GM19468 (cell line): ENCODE data around the gene CIBAR2.

Experiments
- ATAC-seq: cut with Tn5 transposase; IDR thresholded peaks from one replicate; pipeline ENCODE4 v1.9.1; 2021; ENCODE audit warnings: mild to moderate bottlenecking, moderate library complexity, moderate number of reproducible peaks; ENCODE audit not compliant: unreplicated experiment; ENCODE audit errors: extremely low read depth

The CIBAR2 gene

DNA sequence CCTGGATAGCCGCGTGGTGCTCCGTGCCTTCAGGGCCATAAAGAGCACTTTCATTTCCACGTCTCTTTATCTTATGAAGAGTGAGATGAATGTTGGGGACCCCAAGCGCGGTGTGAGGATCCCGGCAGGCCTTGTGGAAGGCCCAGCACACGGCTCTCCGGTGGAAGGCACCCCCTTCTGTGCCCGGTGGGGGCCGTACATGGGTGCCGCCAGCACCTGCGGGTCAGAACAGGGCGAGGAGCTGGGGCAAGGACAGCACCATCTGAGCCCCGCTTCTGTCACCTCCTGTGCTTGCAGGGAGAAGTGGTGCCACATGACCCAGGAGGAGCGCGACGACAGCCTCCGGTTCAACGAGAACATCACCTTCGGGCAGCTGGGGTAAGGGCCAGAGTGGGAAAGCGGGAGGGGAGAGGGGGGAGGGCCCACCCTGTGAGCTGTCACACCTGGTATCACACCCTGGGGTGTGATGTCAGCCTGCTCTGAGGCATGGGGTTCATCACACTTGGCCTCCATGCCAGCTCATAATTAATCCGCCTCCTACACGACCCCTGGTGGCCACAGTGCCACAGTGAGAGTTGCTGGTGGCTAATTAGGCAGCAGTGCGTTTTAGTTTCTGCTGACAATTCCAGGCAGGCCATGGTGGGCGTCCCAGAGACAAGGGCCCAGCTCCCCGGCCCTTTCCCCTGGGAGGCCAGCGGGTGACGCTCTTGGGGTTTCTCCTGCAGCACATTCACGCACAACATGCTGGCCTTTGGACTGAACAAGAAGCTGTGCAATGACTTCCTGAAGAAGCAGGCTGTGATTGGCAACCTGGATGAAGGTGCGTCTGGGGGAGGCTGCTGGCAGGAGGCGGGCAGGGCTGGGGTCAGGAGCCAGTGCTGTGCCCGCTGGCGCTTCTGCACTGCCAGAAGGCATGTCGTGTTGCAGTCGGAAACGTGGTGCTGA lies 25.7 kb downstream of the CIBAR2 start:
- no peak for ATAC-seq

GRCh38 chr16:85085721-85086120 lies 26.6 kb downstream of the CIBAR2 start:
- no peak for ATAC-seq

DNA sequence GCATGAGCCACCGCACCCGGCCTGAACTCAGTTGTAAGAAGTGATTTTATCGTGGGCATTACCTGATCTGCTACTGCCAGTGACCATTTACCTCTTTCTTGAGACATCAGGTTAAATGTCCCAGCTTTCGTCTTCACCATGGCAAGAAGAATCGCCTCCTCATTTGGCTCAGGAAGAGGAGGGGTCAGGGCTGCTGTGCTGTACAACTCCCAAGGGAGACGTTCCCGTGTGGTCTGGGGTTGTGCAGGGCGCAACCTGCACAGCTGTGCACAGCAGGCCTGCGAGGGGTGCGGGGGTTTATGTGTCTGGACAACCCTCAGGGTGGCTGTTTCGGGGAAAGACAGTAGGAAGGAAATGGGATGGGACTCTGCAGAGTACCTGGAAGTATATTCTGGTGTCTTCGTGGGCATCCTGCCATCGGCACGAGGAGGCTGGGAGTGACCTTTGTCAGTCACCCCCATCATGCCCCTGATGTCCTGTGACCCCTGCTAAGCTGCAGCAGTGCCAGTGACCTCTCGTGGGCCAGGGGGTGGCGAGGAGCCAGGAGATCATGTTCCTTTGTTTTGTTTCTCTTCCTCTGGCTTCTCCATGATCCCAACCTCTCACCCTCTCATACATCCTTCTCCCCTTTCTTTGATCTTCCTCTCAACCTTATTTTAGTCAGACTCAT lies 27.3 kb downstream of the CIBAR2 start:
- ATAC-seq: no peak

GRCh38 chr16:85083051-85083639 lies 29.1 kb downstream of the CIBAR2 start:
- ATAC-seq: no peak

DNA sequence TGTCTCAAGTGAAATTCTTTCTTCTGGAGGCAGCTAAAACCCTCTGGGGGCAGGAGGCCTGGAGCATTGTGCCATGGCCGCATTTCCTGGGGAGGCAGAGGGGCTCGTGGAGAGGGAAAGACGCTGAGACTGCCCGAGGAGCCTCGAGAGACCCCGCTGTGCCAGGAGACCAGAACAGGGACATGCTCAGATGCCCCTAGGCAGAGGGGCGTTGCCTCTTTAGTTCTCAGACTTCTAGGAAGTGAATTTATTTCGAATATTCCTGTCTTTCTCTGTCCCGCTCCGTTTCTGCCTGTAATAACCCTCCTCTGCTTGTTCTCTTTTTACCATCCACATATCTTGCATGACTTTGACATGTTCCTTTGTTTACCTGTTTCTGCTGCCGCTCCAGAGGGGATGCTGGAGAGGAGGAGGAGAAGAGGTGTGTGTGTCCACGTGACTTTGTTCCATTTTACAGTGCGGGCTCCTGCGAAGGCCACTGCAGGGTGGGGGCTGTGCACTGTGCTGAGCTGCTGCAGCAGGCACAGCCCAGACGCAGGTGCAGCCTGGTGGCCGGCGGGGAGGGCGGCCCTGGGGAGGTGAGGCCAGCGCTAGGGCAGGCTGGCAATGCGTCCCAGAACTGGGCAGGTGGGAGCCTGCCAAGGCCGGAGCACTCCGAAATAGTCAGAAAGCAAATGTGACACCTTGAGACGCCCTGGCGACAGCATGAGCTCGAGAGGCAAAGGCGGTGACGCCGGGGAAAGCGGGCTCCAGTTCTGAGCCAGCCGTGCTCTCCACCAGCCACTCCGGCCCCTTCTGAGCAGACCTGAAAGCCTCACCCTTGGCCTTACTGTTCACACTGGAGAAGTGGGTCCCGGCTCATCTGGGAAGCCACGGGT lies 29.9 kb downstream of the CIBAR2 start:
- ATAC-seq: no peak

DNA sequence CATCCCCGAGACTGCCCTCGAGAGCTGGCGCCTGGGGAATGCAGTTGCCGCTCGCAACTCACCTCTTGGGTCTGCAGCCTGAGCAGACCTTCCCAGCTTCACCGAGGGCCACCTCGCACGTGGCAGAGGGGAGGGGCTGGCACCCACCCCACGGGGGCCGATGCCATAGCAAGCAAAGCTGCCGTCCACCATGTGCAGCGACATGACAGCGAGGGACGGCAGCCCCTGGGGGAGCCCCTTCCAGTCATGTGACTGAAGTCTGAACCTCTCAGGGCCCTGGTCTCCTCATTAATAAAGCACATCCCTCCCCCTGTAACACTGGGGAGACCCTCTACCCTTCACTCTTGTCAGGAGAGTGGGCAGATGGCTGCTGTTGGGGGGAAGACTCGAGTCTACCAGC lies 30.5 kb downstream of the CIBAR2 start:
- no peak for ATAC-seq

- no peak for ATAC-seq
Observed at GRCh38 chr16:85081038-85081437, 31.2 kb downstream of the CIBAR2 start.

GRCh38 chr16:85079785-85080570 lies 32.3 kb downstream of the CIBAR2 start:
- ATAC-seq: no peak

DNA sequence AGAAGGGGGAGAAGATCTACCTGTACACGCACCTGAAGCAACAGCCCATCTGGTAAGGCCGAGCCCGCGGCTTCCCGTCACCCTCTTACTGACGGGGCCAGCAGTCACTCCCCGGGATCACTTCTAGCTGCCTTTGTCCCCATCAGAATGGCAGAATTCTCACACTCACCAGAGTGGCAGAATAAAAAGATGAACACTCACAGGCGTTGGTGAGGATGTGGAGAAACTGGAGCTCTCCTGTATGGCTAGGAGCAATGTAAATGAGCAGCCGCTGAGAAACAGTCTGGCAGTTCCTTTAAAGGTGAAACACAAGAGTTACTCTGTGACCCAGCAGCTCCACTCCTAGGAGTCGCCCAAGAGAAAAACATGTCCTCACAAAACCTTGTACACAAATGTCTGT lies 33.3 kb downstream of the CIBAR2 start:
- ATAC-seq: no peak

DNA sequence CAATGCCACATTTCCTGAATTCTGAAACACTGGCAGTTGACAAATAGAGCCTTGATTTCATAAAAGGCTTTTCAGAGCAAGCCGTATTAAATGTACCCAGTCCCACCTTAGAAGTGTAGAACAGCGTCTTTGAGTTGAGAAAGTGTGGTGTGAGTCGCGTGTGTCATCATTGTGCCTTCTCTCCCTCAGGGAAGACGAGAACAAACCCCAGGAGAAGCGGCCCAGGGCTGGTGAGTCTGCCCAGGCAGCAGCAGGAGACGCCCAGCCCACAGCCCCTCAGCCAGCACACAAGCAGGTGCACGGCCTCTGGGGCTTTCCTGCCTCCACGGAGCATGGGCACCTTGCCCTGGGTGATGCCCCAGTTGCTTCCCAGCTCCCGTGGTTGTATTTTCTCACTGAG lies 34.0 kb downstream of the CIBAR2 start:
- ATAC-seq: no peak

DNA sequence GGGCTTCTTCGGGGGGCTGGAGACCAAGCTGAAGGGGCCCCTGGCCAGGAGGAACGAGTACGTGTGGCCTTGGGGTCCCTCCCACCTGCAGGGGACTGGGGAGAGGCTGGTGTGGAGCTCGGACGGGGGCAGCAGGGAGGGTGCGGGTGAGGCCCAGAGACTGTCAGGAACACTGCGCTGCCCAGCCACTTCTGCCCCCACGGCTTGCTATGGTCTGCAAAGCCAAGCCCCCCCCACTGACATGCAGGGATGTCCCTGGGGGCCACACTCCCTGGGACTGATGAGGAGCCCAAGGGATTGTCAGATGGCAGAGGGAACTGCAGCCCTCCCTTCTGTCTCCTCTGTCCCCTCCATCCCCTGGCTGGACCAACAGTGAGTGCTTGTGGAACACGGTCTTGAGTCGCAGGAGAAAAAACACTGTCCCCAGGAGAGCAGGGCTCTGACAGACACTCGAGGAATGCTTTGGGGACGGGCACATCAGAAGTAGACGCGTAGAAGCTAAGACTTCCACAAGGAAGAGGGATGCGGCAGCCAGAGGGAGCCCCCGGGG lies 34.6 kb downstream of the CIBAR2 start:
- ATAC-seq: no peak

DNA sequence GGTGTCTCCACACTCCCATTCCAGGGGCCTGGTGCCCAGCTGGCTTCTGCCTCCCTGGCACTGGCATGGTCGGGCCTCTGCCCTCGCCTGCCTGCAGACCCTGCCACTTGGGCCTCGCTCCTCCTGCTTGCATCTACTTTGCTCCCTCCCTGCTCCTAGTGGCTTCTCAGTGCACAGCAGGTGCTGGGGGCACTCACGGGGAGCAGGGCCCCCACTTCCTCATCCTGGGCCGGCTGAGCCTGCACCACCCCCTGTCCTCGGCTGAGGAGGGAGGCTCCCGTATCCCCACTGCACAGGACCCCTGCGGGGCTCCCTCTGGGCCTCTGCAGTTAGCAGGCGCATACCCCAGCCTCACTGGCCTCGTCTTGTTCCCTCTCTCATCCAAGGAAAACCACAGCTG lies 35.2 kb downstream of the CIBAR2 start:
- ATAC-seq: no peak

- ATAC-seq: no peak
Observed at GRCh38 chr16:85075236-85075924, 36.9 kb downstream of the CIBAR2 start.

- no peak for ATAC-seq
Observed at GRCh38 chr16:85074225-85074914, 37.9 kb downstream of the CIBAR2 start.

- ATAC-seq: no peak
Observed at GRCh38 chr16:85072947-85073346, 39.3 kb downstream of the CIBAR2 start.

- no peak for ATAC-seq
Observed at GRCh38 chr16:85072076-85072860, 40.0 kb downstream of the CIBAR2 start.

DNA sequence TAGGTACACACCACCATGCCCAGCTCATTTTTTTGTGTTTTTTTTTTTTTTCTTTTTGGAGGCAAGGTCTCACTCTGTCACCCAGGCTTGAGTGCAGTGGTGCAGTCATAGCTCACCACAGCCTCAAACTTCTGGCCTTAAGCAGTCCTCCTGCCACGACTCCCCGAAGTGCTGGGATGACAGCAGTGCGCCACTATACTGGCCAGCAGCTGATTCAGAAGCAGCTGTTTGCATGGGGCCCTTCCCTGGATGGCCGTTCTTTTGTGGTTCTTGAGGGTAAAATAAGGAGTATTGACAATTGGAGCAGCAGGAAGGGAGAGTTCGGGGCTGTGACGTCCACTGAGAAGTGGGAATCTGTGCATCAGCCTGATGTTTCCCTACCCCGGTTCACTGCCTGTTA lies 43.1 kb downstream of the CIBAR2 start:
- ATAC-seq: no peak
